Activated CD4-positive, alpha-beta memory T cell treated with anti-CD3 and anti-CD28 coated beads, Interleukin-2, amount 10 ng/mL, durations not matched to agents 7 days and 5 days (primary cell): ENCODE measurements around the gene HOXC10. TPM values are rescaled to one million over a fixed set of nuclear protein-coding genes. Genes with fewer than 3 reads are reported as not detected.

Source experiments
- CTCF ChIA-PET: fragments of 350-600 bp; sonication (Branson Sonifier 250); formaldehyde crosslinking; loops from one replicate; lab custom pipeline; 2021; ENCODE audit warnings: antibody characterized with exemption, inconsistent platforms; lab: Charles Lee
- POLR2A ChIA-PET: fragments of 350-600 bp; sonication (Branson Sonifier 250); formaldehyde crosslinking; loops from one replicate; lab custom pipeline; 2021; ENCODE audit warnings: antibody characterized with exemption; lab: Charles Lee
- DNase-seq: peaks from one replicate; pipeline ENCODE4 v3.0.0-alpha.2; 2020
- H3K27ac Mint-ChIP-seq: one replicate; pipeline ENCODE4 v1.8.0; 2021; ENCODE audit warnings: mild to moderate bottlenecking, mixed read lengths
- H3K27me3 Mint-ChIP-seq: one replicate; pipeline ENCODE4 v1.8.0; 2021; ENCODE audit warnings: mixed read lengths
- H3K36me3 Mint-ChIP-seq: one replicate; pipeline ENCODE4 v1.8.0; 2021; ENCODE audit warnings: low read depth, mixed read lengths
- H3K4me1 Mint-ChIP-seq: one replicate; pipeline ENCODE4 v1.8.0; 2021; ENCODE audit warnings: mixed read lengths
- H3K4me3 Mint-ChIP-seq: one replicate; pipeline ENCODE4 v1.8.0; 2021; ENCODE audit warnings: mild to moderate bottlenecking, mixed read lengths
- H3K9me3 Mint-ChIP-seq: one replicate; pipeline ENCODE4 v1.8.0; 2021; ENCODE audit warnings: mixed read lengths
- total RNA-seq, 2 experiments: library from RNA; stranded (reverse); gene quantifications; one replicate each; pipeline ENCODE4 v1.2.3, GENCODE V29; 2021

Gene HOXC10
- total RNA-seq, 2 experiments from 2014 or later, result not detected

GRCh38 chr12:53954694-53955035 is 30.3 kb upstream of the HOXC10 start, which contains the start of gene HOXC12:
Gene HOXC12, plus strand, starts transcription at chr12:53954903. Its CDS starts 27 bp downstream, at chr12:53954930.
- ChIA-PET POLR2A (interaction anchor here (1.5 kb wide), 1 partner anchor 27 kb away, joined by 3 read pairs; no protein-coding TSS in a partner anchor), CTCF (interaction anchor here (1.0 kb wide), 1 partner anchor 52 kb away, joined by 3 read pairs; no protein-coding TSS in a partner anchor)
- H3K4me1 Mint-ChIP-seq, result peaks cover 11% of the 10 kb centered on the region
- no peak within 1 kb of the TSS for H3K27ac Mint-ChIP-seq
- DNase-seq, result no peak
- peaks cover 11% of the 10 kb centered on the region for H3K36me3 Mint-ChIP-seq
- H3K9me3 Mint-ChIP-seq, result no peaks in the 10 kb centered on the region
- peak within 1 kb of the TSS; percentile 25 for H3K4me3 Mint-ChIP-seq
- H3K27me3 Mint-ChIP-seq, result peaks cover 94% of the 10 kb centered on the region

GRCh38 chr12:53955036-53955775 is 29.7 kb upstream of the HOXC10 start:
- Mint-ChIP-seq H3K27ac (no peak overlapping the region), H3K4me3 (no peak overlapping the region), H3K27me3 (peaks cover 94% of the 10 kb centered on the region), H3K36me3 (peaks cover 11% of the 10 kb centered on the region), H3K9me3 (no peaks in the 10 kb centered on the region), H3K4me1 (peaks cover 11% of the 10 kb centered on the region)
- CTCF ChIA-PET, result no interaction called here
- POLR2A ChIA-PET, result no interaction called here
- no peak for DNase-seq

GRCh38 chr12:53955776-53956250 is 29.1 kb upstream of the HOXC10 start:
- no peak overlapping the region for H3K27ac Mint-ChIP-seq
- POLR2A ChIA-PET, result no interaction called here

GRCh38 chr12:53956251-53956887 is 28.6 kb upstream of the HOXC10 start:
- ChIA-PET CTCF (no interaction called here), POLR2A (no interaction called here)
- Mint-ChIP-seq H3K27me3 (peaks cover 93% of the 10 kb centered on the region), H3K36me3 (peaks cover 11% of the 10 kb centered on the region), H3K4me1 (peaks cover 11% of the 10 kb centered on the region), H3K27ac (no peak overlapping the region), H3K4me3 (peak overlapping the region; percentile 25), H3K9me3 (no peaks in the 10 kb centered on the region)
- DNase-seq, result no peak

More at GRCh38 chr12:53955776-53956250, 29.1 kb upstream of the HOXC10 start:
- DNase-seq, result no peak
- peaks cover 11% of the 10 kb centered on the region for H3K4me1 Mint-ChIP-seq
- peak overlapping the region; percentile 25 for H3K4me3 Mint-ChIP-seq
- H3K27me3 Mint-ChIP-seq, result peaks cover 94% of the 10 kb centered on the region
- CTCF ChIA-PET, result no interaction called here
- H3K36me3 Mint-ChIP-seq, result peaks cover 11% of the 10 kb centered on the region
- H3K9me3 Mint-ChIP-seq, result no peaks in the 10 kb centered on the region

- Mint-ChIP-seq H3K9me3 (no peaks in the 10 kb centered on the region), H3K36me3 (peaks cover 11% of the 10 kb centered on the region), H3K4me3 (no peak overlapping the region), H3K27ac (no peak overlapping the region), H3K4me1 (peaks cover 11% of the 10 kb centered on the region), H3K27me3 (peaks cover 92% of the 10 kb centered on the region)
- DNase-seq, result no peak
- ChIA-PET POLR2A (no interaction called here), CTCF (no interaction called here)
These were observed 27.9 kb upstream of the HOXC10 start for GRCh38 chr12:53956914-53957536.

GRCh38 chr12:53958128-53958527 is 26.8 kb upstream of the HOXC10 start:
- Mint-ChIP-seq H3K27ac (no peak overlapping the region), H3K27me3 (peaks cover 91% of the 10 kb centered on the region), H3K36me3 (peaks cover 11% of the 10 kb centered on the region), H3K9me3 (no peaks in the 10 kb centered on the region), H3K4me3 (no peak overlapping the region), H3K4me1 (peaks cover 11% of the 10 kb centered on the region)
- DNase-seq, result no peak
- POLR2A ChIA-PET, result no interaction called here
- CTCF ChIA-PET, result interaction anchor here (2.2 kb wide), 1 partner anchor 75 kb away, joined by 7 read pairs; the partner anchor contains the start of gene HOXC5

GRCh38 chr12:53959314-53959713 is 25.6 kb upstream of the HOXC10 start:
- no peak for DNase-seq
- H3K27me3 Mint-ChIP-seq, result peaks cover 90% of the 10 kb centered on the region
- POLR2A ChIA-PET, result interaction anchor here (0.8 to 1.3 kb wide), 2 partner anchors 25 to 27 kb away, joined by 3 to 4 read pairs; no protein-coding TSS in a partner anchor
- H3K27ac Mint-ChIP-seq, result no peak overlapping the region
- H3K36me3 Mint-ChIP-seq, result peaks cover 4% of the 10 kb centered on the region
- no peak overlapping the region for H3K4me3 Mint-ChIP-seq
- no peaks in the 10 kb centered on the region for H3K9me3 Mint-ChIP-seq
- H3K4me1 Mint-ChIP-seq, result peaks cover 8% of the 10 kb centered on the region
- CTCF ChIA-PET, result interaction anchor here (1.1 to 2.2 kb wide), 2 partner anchors 74 to 248 kb away, joined by 4 to 7 read pairs; partner anchors contain the start of gene HOXC5

DNA sequence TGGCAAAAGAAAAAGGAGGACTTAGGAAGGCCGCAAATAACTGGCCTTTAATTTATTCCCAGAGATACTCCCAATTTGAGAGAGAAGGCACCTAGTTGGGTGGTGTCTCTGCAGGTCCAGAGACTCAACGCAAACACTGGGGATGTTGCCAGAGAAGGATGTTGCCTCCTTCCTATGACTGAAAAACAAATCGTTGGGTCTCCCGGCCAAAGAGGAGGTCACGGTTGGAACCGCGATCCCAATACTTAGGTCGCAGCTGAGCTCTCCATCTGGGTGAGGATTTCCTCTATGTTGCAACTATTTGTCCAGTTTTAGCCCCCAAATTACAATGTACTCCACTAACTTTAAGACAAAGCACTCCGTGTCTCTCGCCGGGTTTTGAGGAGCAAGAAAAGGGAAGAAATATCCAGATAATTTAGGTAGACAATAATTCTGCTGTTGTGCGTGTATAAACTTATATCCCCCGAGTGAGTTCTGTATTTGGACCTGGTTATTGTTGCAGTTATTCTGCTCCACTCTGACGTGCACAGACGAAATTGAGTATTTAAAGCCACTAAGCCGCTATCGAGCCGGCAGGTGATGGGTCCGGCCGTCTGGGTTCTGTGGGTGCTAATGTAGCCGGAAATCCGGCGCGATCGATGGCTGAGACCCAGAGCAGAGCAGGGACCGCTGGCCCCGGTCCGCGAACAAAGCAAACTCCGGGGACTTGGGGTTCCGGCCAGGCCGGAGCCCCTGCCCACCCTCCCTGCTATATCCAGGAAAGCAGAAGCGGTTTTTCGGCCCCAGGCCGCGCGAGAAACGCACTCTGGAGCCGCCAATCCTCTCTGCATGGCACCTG is 24.5 kb upstream of the HOXC10 start:
- Mint-ChIP-seq H3K4me1 (peaks cover 9% of the 10 kb centered on the region), H3K36me3 (peaks cover 4% of the 10 kb centered on the region), H3K9me3 (no peaks in the 10 kb centered on the region), H3K27ac (no peak overlapping the region), H3K4me3 (no peak overlapping the region), H3K27me3 (peaks cover 92% of the 10 kb centered on the region)
- no peak for DNase-seq
- CTCF ChIA-PET, result no interaction called here
- POLR2A ChIA-PET, result no interaction called here

GRCh38 chr12:53961025-53961761 is 23.8 kb upstream of the HOXC10 start:
- Mint-ChIP-seq H3K4me3 (no peak overlapping the region), H3K27ac (no peak overlapping the region), H3K4me1 (peaks cover 8% of the 10 kb centered on the region), H3K36me3 (no peaks in the 10 kb centered on the region), H3K9me3 (no peaks in the 10 kb centered on the region), H3K27me3 (peaks cover 92% of the 10 kb centered on the region)
- DNase-seq, result no peak
- CTCF ChIA-PET, result no interaction called here
- POLR2A ChIA-PET, result no interaction called here

GRCh38 chr12:53963005-53963404 is 21.9 kb upstream of the HOXC10 start:
- ChIA-PET CTCF (no interaction called here), POLR2A (no interaction called here)
- Mint-ChIP-seq H3K9me3 (no peaks in the 10 kb centered on the region), H3K27ac (no peak overlapping the region), H3K4me1 (peaks cover 8% of the 10 kb centered on the region), H3K4me3 (no peak overlapping the region), H3K27me3 (peaks cover 93% of the 10 kb centered on the region), H3K36me3 (no peaks in the 10 kb centered on the region)
- no peak for DNase-seq

DNA sequence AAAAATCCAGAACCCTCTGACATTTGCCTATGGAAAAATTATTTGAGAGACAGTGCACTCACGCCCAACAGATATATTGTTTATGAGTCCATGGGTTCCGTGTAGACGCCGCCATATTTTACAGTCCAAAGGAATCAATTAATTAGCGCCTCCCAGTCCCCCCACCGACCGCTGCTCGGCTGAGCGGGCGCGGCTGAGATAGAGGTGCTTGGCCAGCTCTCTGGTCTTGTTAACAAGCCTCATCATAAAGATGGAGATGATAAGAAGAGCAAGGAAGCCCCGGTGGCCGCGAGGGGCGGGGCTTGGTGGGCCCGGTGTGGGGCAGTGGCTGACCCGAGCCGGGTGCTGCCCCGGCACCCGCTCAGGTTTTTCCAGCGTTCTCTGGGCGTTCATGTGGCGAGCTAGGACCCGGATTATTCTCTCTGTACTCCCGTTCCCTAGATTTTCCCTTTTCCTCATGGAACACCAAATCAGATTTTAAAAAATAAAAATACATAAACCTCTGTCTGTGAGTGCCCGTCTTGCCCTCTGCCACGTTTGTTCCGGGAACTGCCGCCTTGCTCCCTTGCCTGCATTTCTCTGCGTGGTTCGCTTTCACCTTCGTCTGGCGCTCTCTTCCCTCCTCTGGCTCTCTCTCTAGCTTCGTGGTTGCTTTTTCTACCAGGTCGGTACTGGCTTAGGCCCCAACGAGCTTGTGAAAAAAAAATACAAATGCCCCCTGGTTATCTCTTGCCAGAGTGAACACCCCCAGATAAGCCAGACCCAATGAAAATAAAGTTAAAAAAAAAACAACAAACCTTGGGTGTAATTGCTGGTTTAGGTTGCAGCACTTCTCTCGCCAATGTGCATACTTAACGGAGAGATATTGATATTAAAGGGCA is 21.3 kb upstream of the HOXC10 start:
- H3K4me3 Mint-ChIP-seq, result no peak overlapping the region
- no peaks in the 10 kb centered on the region for H3K9me3 Mint-ChIP-seq
- DNase-seq, result no peak
- H3K27ac Mint-ChIP-seq, result no peak overlapping the region
- H3K27me3 Mint-ChIP-seq, result peaks cover 93% of the 10 kb centered on the region
- H3K36me3 Mint-ChIP-seq, result no peaks in the 10 kb centered on the region
- peaks cover 8% of the 10 kb centered on the region for H3K4me1 Mint-ChIP-seq
- ChIA-PET POLR2A (no interaction called here), CTCF (no interaction called here)
